Stimulated activated CD4-positive, alpha-beta T cell treated with anti-CD3 and anti-CD28 coated beads, TNF-alpha, amount 100 ng/mL, for 24 hours (primary cell): ENCODE results near the gene NPHP4.

Experiments used
- DNase-seq, 3 experiments: peaks; one replicate each; pipeline ENCODE4 v3.0.0-alpha.2; 2020; ENCODE audit warnings: low read depth in 3 of 3

Gene NPHP4

DNA sequence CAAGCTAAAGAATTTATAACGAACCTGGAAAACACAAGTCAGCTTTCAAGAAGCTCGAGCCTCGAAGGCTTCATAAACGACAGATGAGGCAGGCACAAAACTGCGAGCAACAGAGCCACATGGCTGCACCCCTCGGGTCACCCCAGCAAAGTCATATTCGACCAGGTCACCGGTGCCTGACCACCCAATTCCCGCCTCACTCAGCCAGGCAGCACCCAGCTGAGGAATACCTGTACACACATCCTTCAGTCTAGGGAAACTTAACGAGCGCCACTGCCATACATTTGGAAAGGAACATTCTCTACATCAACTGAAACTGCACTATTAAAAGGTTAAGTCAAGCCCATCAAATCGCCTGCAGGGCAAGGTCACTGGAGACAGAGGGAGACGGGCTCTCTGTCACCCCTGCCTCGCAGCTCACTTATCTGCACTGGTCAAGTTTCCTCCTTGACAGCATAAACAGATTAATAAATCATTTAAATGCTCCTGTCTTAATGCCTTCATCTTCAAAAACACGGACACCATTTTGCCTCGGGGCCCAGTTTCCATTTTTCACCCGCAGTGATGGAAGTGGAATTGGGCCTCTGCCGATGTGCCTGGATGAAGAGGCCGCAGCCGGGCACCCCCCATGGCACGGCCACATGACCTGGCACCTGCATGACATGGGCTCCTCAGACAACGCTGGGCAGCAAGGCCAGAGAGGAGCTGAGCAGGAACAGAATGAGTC lies 20.6 kb downstream of the NPHP4 start:
- DNase-seq: no peak

DNA sequence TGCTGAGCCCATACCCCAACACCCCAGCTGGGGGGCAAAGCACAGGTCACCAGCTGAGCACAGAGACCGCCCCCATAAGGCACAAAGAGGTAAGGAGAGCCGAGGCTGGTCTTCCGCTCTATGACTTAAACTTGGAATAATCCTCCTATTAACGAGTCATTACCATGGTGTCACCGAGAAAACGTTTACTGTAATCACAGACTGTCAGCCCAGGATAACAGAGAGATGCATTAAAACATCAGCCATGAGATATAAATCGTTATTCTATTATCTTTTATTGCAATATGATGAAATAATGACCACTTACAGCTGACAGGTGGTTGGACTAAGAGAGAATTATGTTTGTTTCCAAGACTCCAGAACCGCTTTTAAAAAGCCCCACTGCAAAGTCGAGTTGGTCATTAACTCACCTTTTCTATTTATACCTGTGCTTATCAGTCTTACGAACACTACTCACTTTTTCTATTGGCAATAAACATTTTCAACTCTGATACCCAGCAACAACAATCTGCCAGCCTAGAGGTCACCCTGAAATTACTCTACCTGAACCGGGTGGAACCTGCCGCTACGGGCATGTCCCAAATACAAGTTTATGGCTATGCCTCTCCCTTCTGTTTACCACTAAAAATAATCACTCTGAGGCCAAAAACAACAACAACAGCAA lies 21.5 kb downstream of the NPHP4 start:
- no peak for DNase-seq

DNA sequence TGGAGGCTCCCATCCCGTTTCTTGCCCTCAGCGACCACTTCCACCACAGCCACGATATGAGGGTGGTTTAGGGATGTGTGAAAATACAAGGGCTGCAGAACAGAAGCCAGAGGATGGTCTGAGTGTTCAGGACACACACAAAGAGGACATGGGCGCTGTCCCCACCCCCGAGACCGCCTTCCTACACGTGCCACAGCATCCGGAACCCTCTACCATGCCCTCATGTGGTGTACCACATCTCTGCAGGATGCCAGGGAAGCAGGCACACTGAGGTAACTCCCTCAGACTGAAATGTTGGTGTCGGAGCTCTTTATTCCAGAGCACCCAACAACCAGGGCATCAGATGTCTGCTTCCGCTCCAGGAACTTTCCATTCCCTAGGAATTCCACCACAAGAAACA lies 23.1 kb downstream of the NPHP4 start:
- DNase-seq: no peak

DNA sequence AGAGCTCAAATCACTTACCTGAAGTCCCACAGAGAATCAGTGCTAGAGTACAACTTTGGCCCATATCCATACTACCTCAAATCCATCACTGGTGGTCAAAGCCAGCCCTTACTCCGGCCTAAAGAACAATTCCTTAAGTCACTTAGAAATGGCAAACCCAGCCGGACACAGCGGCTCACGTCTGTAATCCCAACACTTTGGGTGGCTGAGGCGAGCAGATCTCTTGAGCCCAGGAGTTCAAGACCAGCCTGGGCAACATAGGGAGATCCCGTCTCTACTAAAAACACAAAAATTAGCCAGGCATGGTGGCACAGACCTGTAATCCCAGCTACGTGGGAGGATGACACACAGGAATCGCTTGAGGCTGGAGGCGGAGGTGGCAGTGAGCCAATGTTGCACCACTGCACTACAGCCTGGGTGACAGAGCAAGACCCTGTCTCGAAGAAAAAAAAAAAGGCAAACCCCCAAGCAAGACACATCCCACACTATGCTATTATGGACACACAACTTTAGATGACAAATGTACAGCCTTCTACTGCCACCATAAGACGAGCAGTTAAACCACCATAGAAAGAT lies 24.0 kb downstream of the NPHP4 start:
- DNase-seq: no peak

DNA sequence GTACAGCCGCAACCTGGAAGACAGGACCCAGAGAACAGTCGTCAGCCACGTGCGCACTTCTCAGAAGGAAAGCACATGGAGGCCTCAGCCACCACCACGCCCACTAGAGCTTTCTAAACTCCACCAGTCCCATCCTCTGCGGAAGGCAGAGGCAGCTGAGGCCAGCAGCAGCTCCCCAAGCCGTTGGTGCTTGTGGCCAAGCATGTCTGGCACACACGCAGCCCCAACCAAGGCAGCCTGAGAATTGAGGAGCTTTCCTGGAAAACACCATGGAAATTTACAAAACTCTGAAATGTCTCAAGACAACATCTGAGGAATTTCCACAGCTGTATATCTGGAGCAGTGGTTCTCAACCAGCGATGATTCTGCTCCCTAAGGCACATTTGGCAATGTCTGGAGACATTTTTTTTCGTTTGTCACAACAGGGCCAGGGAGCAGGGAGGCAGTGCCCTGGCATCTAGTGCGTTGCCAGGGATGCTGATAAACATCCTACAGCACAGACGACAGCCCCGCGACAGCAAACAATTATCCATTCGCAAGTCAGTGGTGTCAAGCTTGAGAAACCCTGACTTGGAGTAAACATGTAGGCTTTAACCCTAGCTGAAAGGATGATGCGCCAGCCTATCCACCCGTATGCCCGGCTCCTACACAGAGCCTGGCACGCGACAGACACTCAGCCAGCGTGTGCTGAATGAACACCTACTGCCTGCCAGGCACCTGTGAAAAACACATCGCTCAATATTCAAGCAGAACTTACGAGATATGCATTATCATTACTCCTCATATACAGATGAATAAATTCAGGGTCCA lies 24.7 kb downstream of the NPHP4 start:
- no peak for DNase-seq

DNA sequence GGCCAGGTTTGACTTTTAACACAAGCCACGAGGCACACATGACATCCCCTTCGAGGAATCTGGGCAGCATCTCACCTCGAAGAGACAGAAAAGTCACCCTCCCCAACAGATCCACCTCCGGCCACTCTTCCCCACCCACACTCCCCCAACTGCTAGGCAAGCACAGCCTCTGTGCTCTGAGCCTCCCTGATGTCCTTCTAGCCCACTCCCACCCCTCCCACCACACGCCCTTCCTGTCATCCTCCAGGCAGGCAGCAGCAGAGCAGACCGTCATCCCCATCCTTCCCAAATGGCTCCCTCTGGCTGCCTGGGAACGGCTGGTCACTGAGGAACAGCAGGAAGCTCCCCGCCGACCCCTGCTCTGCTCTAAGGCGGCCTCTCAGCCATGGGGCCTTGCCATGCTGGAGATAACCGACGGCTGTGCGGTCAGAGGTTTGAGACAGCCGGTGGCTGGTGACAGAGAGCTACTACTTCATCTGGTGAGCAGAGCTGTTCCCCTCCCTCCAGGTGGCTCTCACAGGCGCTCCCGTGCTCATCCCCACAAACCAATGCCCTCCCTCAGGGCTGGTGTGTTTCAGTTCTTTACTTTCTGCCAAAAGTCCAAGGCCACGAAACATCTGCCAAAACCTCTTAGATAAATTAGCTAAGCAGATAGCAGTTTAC lies 25.6 kb downstream of the NPHP4 start:
- no peak for DNase-seq

DNA sequence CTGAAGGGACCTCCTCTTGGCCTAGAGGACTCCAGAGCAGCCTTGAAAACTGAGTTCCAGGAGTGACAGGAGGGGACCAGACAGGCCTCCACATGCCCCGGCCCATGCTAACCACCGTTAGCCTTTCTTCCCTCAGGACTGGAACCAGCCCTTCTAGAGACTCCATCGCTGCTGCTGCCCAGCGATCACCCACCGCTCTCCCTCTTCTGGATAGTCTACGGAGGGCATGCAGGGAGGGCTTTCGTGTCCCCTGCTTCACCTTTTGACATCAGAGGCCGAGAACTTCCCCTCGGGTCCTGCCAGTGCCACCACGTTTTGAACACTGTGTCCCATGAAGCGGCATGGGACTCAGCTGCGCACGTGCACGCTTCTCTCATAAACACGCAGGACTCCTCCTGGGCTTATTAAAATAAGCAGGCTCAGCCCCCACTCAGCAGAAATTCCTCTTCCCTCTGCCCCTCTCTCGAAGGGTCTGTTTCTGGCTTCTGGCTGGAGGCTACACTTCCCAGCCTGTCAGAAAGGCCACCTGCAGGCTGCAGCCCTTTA lies 26.6 kb downstream of the NPHP4 start:
- no peak for DNase-seq

DNA sequence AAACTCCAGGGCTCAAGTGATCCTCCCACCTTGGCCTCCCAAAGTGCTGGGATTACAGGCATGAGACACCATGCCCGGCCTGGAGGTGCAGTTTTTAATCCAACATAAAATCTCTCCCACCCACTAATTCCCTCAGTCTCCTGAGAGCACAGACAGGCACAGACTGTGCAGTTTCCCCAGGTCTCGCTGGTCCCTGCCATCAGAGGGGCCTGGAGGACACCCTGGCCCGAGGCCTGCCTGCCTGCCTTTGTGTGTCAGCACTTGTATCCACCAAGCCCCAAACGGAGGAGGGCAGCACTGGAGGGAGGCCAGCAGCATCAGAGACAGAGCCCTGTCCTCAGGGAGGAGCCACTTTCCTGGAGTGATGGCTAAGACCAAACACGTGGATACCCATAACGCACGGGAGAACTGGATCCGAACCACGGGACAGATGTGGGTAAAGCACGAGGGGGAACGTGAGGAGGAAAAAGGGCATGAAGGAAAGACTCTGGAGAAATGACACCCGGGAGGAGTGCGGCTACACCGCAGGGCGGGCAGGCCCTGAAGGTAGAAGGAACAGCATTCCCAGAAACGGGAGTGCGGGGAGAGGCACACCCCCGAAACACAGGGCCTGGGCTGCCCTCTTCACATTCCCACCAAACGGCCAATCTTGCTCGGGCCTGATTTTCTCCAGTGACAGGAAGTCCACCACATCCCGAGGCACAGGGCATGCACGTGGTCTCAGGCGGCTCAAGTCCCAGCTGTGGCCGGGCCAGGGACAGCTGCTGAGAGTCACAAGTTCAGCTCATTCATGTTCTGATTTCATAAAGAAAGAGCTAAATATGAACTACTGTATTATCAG lies 29.7 kb downstream of the NPHP4 start:
- DNase-seq: no peak

DNA sequence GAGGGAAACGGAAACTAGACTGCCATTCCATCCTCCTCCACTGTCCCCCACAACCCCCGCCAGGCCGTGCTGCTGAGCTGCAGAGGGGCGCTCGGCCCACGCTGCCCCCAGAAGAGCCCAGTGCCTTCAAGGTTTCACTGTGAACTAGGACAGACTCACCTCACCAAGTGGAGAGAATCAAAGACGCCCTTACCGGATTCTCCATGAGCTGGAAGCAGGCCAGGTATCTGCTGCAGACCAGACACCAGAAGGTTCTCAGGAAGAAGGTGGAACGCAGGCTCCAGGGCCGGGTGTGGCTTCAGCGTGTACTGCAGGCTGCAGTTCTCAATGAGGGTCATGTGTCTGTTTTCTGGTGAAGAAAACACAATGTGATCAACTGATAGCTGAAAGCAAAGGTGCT lies 30.6 kb downstream of the NPHP4 start:
- DNase-seq: no peak

DNA sequence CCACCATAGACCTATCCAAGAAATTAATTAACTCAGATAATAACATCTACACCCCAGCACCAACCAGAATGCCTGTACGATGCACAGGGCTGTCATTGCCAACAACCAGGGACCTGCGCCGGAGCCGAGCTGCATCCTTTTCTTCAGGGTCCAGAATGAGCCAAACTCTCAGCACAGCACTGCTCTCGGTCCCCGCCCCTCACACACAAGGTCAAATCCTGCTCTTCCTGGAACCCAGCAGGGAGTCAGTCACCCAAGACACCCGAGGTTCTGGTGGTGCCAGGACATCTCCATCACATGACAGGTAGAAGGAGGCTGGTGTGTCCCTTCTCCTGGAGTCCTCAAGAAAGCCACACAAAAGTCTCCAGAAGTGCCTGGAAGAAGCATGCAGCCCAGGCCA lies 31.9 kb downstream of the NPHP4 start:
- no peak for DNase-seq

DNA sequence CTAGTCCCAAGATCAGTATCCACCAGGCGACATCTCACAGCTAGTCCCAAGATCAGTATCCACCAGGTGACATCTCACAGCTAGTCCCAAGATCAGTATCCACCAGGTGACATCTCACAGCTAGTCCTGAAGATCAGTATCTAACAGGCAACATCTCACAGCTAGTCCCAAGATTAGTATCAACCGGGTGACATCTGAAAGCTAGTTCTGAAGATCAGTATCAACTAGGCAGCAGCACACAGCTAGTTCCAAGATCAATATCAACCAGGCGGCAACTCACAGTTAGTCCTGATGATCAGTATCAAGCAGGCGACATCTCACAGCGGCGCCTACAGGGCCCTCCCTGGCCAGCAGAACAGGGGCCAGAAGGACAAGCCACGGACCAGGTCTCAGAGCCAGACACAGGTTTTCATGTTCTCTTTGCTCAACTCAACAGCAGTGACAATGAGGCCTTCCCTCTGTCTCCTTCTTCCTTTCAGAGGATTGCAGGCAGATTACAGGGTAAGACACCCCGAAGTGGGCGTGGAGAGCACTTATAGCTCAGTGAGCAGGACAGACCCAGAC lies 32.5 kb downstream of the NPHP4 start:
- DNase-seq: no peak

DNA sequence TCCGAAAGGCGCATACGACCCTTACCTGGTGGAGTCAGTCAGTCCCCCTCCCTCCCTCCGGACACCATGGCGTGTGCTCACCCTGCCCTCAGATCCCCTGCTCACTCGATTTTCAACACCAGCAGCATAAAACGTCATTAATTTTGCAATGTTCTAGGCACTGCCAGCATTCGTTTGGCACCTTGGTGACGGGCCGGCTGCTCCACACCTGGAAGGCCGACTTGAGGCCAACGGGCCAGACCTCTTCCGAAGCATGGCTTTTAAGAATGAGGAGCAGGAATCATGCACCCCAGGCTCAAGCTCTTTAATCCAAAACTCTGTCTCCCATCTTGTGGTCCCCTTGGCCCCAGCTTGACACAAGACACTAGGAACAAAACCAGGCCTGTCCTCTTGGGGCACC lies 33.1 kb downstream of the NPHP4 start:
- DNase-seq: no peak

DNA sequence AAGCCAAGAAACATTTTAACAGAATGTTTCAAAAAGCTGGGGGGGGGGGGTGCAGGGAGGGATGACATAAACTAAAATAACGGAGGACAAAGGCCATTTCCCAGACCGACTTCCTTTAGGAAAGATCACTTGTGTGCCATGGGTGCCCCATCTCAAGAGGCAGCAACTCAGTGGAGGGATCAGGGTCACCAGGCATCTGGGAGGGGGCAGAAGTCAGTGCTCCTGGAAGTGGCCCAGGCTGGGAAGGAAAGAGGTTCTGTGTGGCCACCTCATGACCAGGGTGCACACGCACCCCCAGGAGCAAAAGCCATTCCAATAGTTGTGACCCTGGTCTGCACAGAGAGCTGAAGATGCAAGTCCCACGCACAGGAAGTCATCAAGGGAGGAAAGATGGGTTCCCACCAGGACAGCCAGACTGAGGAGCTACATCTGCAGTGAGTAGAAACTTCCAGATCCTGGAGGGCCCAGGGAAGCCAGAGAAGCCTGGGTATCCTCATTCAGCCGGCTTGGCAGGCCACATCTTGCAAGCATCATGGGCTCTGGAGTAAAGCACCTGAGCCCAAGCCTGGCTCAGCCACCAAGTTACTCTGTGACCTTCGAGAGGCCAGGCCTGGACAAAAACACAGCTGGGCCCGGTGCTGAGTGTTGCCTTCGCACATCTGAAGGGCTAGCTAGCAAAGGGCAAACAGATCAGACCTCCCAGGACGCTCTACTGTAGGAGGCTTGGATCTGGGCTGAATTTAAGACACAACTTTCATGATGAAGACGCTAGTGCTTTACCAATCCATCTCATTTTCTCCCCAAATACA lies 36.0 kb downstream of the NPHP4 start:
- DNase-seq: no peak

DNA sequence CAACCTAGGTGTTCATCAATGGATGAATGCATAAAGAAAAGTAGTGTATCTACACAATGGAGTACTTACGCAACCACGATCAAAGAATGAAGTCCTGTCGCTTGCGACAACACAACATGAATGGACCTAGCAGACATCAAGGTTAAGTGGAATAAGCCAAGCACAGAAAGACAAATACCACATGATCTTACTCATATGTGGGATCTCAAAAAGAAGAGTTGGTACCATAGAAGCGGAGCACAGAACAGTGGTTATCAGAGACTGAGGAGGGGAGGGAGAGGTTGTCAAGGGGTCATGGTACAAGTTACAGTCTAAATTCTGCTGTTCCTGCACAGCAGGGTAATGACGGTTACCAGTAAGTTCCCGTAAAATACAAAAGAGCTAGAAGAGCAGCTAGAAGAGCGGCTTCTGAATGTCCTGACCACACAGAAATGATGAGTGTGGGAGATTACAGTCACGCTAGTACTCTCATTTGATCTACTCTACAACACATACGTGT lies 36.7 kb downstream of the NPHP4 start:
- no peak for DNase-seq

DNA sequence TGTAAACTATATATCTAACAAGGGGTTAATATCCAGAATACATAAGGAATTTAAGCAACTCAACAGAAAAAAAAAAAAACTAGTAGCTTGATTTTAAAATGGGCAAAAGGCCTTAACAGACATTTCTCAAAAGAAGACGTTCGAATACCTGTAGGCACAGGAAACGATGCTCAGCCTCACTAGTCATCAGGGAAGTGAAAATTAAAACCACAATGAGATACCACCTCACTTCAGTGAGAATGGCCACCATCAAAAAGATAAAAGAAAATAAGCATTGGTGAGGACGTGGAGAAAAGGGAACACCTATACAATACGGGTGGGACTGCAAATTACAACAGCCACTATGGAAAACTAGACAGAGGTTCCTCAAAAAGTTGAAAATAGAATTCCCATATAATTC lies 37.3 kb downstream of the NPHP4 start:
- DNase-seq: no peak

DNA sequence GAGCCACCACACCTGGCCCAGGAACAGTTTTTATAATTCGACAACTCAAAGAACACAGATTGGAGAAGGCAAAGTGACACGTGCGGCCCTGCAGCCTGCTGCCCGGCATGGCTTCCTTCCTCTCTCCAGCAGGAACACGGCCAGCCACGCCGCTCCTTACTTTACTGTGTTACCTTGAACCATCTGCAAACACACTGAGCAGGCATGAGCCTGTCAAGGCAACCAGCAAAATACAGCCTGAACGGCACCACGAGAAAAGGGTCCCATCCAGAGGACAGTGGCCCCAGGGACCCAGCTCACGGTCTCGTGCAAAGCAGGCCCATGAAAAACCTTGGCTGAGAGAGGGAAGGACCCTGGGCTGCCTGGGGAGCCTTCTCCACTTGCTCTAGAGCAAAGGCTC lies 38.8 kb downstream of the NPHP4 start:
- DNase-seq: no peak

DNA sequence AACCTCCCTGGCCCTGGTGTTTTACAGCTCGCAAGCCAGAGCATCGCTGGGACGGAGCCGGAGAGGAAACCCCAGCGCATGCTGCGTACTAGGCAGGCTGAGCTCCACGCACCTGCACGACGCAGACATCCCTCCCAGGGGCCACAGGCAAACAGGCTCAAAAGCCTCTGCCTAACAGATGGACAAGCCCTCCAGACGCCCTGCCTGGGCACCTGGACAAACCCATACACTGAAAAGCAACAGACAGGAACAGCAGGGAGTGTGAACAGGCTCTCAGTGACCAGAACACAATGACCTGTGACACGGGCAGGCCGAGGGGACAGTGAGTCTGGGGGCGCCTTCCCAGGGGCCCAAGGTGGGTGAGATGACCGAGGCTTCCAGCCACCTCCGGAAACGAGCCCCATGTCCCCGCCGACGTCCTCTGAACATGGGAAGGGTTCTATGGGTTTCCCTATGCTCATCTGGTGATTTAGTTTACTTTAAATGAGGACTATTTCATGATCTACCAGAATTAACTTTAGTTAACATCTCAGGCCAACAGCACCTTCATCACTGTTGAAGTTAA lies 40.3 kb downstream of the NPHP4 start:
- no peak for DNase-seq

DNA sequence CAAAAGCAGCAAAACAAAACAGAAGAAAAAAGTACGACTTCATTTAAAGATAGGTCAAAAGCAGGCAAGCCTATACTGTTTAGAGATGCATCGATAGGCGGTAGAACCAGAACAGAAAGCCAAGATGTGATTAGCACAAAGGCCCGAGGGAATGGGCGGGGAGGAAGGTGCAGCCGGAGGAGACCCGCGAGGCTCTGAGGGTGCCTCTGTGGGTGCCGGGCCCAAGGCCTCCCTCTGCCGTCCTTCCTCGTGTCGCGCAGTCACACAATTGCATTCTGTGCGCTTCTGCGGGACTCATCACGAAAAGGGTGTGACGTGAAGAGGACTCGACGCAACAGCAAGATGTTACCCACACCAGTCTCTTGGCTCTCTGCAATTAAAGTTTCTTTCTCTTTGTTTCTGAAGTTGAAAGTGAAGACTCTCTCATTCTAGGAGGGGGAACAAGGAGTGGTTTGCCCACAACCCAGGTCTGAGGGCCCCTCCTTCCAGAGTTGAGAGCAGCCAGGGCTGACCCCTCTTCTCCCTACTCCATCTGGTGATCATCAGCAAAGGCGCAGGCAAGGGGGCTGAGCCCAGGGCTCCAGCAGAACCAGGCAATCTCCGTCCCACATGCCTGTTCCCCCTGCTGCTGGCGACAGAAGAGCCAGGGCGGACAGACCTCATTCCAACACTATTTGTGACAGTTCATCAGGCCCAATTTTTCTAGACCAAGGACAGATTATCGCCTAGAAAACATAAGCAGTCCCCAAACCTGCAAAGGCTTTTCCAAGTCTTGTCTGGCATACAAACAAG lies 41.0 kb downstream of the NPHP4 start:
- DNase-seq: no peak
